OCI-LY3 (cell line): ENCODE data around the gene ITSN2.

Experiments used
- CTCF ChIP-seq: fragments of 200-600, 300-600 bp; sonication (generic); IDR thresholded peaks from 2 replicates; pipeline ENCODE4 v1.5.1; 2014; ENCODE audit warnings: antibody characterized with exemption, low read length, low read depth
- EZH2phosphoT487 ChIP-seq: fragments of 200-600 bp; shearing (Covaris generic); IDR thresholded peaks from 2 replicates; pipeline ENCODE4 v1.6.1; 2018; ENCODE audit warnings: antibody characterized with exemption, mixed run types, low read depth

GRCh38 chr2:24163601-24164000 lies 196.7 kb downstream of the ITSN2 start:
- no peak for TF ChIP-seq CTCF
- TF ChIP-seq EZH2phosphoT487: no peak
